ENCODE results near the gene RIN2.

GRCh38 chr20:19782669-19783068 lies 24.6 kb downstream of the RIN2 start:
- TF ChIP-seq POLR2A (IDR thresholded peaks at IDR 0.05) (no peak), CTCF (IDR thresholded peaks at IDR 0.05) (no peak)

Measured in Peyer's patch (tissue), 4 donors.